ENCODE measurements around the gene CRACR2B. TPM values are rescaled to one million over a fixed set of nuclear protein-coding genes. Genes with fewer than 3 reads are reported as not detected.

CRACR2B gene
- total RNA-seq, 2 experiments from 2014 or later, result 7.7 to 8.1 TPM

- no peak overlapping the region for H3K4me3 Mint-ChIP-seq
- no peaks in the 10 kb centered on the region for H3K36me3 Mint-ChIP-seq (ENCODE audit: low read depth)
- ChIA-PET CTCF (interaction anchor here (0.9 kb wide), 1 partner anchor 30 kb away, joined by 3 read pairs; no protein-coding TSS in a partner anchor), POLR2A (no interaction called here)
- H3K27ac Mint-ChIP-seq, result no peak overlapping the region
- H3K4me1 Mint-ChIP-seq, result no peaks in the 10 kb centered on the region
- H3K27me3 Mint-ChIP-seq, result no peaks in the 10 kb centered on the region
- no peak for DNase-seq
- no peaks in the 10 kb centered on the region for H3K9me3 Mint-ChIP-seq
These were observed 45.1 kb downstream of the CRACR2B start for GRCh38 chr11:872799-873198.

DNA sequence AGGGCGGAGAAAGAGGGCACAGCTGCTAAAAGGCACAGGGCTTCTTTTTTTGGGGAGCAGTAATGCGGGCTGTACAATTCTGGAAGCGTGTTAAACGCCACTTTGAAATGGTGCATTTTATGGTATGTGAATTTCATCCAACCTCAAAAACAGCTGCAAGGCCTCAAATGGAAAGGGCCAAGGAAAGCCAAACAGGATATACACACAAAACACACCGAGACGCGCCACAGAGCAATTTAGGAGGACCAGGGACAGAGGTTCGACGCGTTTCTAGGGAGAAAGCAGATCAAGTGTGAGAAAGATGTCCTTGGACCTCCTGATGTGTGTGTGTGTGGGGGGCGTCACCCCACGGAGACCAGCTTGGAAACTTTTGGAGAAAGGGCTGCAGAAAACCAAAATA, 46.0 kb downstream of the CRACR2B start:
- Mint-ChIP-seq H3K27ac (no peak overlapping the region), H3K4me1 (no peaks in the 10 kb centered on the region), H3K4me3 (no peak overlapping the region), H3K36me3 (ENCODE audit: low read depth) (no peaks in the 10 kb centered on the region), H3K9me3 (no peaks in the 10 kb centered on the region), H3K27me3 (no peaks in the 10 kb centered on the region)
- ChIA-PET POLR2A (no interaction called here), CTCF (no interaction called here)
- no peak for DNase-seq

GRCh38 chr11:875203-875602, 47.5 kb downstream of the CRACR2B start:
- no peaks in the 10 kb centered on the region for H3K4me1 Mint-ChIP-seq
- no peak for DNase-seq
- H3K27me3 Mint-ChIP-seq, result no peaks in the 10 kb centered on the region
- H3K36me3 Mint-ChIP-seq (ENCODE audit: low read depth), result peaks cover 2% of the 10 kb centered on the region
- no peak overlapping the region for H3K4me3 Mint-ChIP-seq
- ChIA-PET CTCF (no interaction called here), POLR2A (no interaction called here)
- no peak overlapping the region for H3K27ac Mint-ChIP-seq
- no peaks in the 10 kb centered on the region for H3K9me3 Mint-ChIP-seq

- Mint-ChIP-seq H3K36me3 (ENCODE audit: low read depth) (peaks cover 2% of the 10 kb centered on the region), H3K9me3 (no peaks in the 10 kb centered on the region), H3K4me1 (no peaks in the 10 kb centered on the region), H3K27me3 (no peaks in the 10 kb centered on the region), H3K4me3 (no peak overlapping the region), H3K27ac (no peak overlapping the region)
- ChIA-PET POLR2A (no interaction called here), CTCF (no interaction called here)
- no peak for DNase-seq
These were observed 48.1 kb downstream of the CRACR2B start for GRCh38 chr11:875769-876301.

DNA sequence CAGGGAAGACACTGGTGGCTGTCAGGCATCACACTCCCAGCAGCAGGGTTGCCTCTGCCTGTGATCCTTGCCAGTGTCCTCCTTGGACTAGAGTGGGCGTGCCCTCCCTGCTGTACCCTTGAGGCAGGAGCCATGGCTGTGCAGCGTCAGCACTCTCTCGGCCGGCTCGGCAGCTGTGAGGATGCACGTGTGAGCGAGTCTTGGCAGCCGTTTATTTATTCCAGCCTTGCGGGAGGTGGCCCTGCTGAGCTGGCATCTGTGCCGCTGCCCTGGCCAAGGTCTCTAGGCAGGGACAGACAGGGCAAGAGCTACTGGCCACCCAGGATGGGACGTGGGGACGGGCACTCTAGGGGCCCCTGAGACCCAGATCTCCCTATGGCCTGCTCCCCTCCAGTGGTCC, 48.8 kb downstream of the CRACR2B start:
- Mint-ChIP-seq H3K9me3 (no peaks in the 10 kb centered on the region), H3K27me3 (no peaks in the 10 kb centered on the region), H3K27ac (no peak overlapping the region), H3K4me1 (no peaks in the 10 kb centered on the region), H3K36me3 (ENCODE audit: low read depth) (peaks cover 2% of the 10 kb centered on the region), H3K4me3 (no peak overlapping the region)
- CTCF ChIA-PET, result no interaction called here
- DNase-seq, result no peak
- POLR2A ChIA-PET, result no interaction called here

DNA sequence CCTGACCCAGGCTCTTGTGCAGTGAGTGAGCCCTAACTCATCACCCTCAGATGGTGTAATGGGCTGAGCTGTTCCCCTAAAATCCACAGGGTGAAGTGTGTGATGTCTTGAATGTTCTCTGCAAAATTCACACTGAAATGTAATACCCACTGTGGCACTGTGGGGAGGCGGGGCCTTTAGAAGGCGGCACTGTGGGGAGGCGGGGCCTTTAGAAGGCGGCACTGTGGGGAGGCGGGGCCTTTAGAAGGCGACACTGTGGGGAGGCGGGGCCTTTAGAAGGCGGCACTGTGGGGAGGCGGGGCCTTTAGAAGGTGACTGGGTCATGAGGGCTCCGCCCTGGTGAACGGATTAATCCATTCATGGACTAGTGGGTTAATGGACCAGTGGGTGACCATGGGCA, 49.8 kb downstream of the CRACR2B start:
- H3K4me3 Mint-ChIP-seq, result no peak overlapping the region
- ChIA-PET CTCF (no interaction called here), POLR2A (no interaction called here)
- peaks cover 5% of the 10 kb centered on the region for H3K4me1 Mint-ChIP-seq
- H3K36me3 Mint-ChIP-seq (ENCODE audit: low read depth), result peaks cover 2% of the 10 kb centered on the region
- no peak overlapping the region for H3K27ac Mint-ChIP-seq
- peak; percentile 24 for DNase-seq
- no peaks in the 10 kb centered on the region for H3K9me3 Mint-ChIP-seq
- no peaks in the 10 kb centered on the region for H3K27me3 Mint-ChIP-seq

DNA sequence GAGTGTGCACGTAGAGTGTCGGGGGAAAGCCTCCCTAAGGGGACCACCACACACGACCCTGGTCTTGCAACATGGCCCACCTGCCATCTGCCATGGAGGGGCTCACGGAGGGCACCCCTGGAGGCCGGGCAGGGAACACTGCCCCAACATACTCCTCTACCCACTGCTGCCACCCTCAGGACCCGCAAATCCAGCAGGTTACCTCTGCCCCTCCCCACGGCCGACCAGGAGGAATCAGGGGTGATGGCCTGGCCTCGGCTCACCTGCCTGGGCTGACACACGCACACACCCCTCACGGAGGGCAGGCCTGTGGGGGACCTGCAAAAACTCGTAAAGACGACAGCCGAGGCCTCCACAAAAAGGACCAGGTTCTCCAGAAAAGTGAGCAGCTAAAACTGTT, 52.7 kb downstream of the CRACR2B start:
- H3K27ac Mint-ChIP-seq, result no peak overlapping the region
- no peak for DNase-seq
- POLR2A ChIA-PET, result no interaction called here
- peaks cover 2% of the 10 kb centered on the region for H3K36me3 Mint-ChIP-seq (ENCODE audit: low read depth)
- CTCF ChIA-PET, result no interaction called here
- H3K9me3 Mint-ChIP-seq, result no peaks in the 10 kb centered on the region
- H3K4me3 Mint-ChIP-seq, result no peak overlapping the region
- H3K4me1 Mint-ChIP-seq, result peaks cover 5% of the 10 kb centered on the region
- no peaks in the 10 kb centered on the region for H3K27me3 Mint-ChIP-seq

Other genes starting within 250 kb of the CRACR2B start
- gene IRF7, start 212.0 kb upstream of the CRACR2B start, total RNA-seq, result 100 to 1,000 TPM; 152 to 154 TPM
- not detected for gene CDHR5, start 203.0 kb upstream of the CRACR2B start, total RNA-seq
- not detected for gene SCT, start 200.7 kb upstream of the CRACR2B start, total RNA-seq
- under 1 TPM; 0.21 to 0.30 TPM for gene DRD4, start 190.7 kb upstream of the CRACR2B start, total RNA-seq
- 10 to 100 TPM; 44.0 to 48.8 TPM for gene DEAF1, start 132.7 kb upstream of the CRACR2B start, total RNA-seq
- 10 to 100 TPM; 39.1 to 44.7 TPM for gene TMEM80, start 132.1 kb upstream of the CRACR2B start, total RNA-seq
- 10 to 100 TPM in 1 of 2 experiments, 1 to 10 TPM in 1; 7.8 to 11.9 TPM for gene EPS8L2, start 121.7 kb upstream of the CRACR2B start, total RNA-seq
- gene TALDO1, start 80.5 kb upstream of the CRACR2B start, total RNA-seq, result 100 to 1,000 TPM; 219 to 268 TPM
- gene GATD1, start 50.4 kb upstream of the CRACR2B start, total RNA-seq, result 10 to 100 TPM; 58.2 to 62.1 TPM
- under 1 TPM; 0.20 to 0.60 TPM for gene CEND1, start 37.8 kb upstream of the CRACR2B start, total RNA-seq
- gene SLC25A22, start 29.6 kb upstream of the CRACR2B start, total RNA-seq, result 10 to 100 TPM; 45.9 to 49.1 TPM
- gene PIDD1, start 22.7 kb upstream of the CRACR2B start, total RNA-seq, result 10 to 100 TPM; 47.9 to 60.4 TPM
- 1,000 to 10,000 TPM; 1,927 to 2,229 TPM for gene RPLP2, start 18.0 kb upstream of the CRACR2B start, total RNA-seq
- gene PNPLA2, start 9.0 kb upstream of the CRACR2B start, total RNA-seq, result 10 to 100 TPM; 68.9 to 71.9 TPM
- gene CD151, start 5.0 kb downstream of the CRACR2B start, total RNA-seq, result 10 to 100 TPM; 35.4 to 37.6 TPM
- 10 to 100 TPM; 90.3 to 96.0 TPM for gene POLR2L, start 14.6 kb downstream of the CRACR2B start, total RNA-seq
- gene TSPAN4, start 14.9 kb downstream of the CRACR2B start, total RNA-seq, result 1 to 10 TPM; 7.7 to 7.9 TPM
- gene CHID1, start 82.9 kb downstream of the CRACR2B start, total RNA-seq, result 10 to 100 TPM; 42.6 to 45.5 TPM
- gene AP2A2, start 98.0 kb downstream of the CRACR2B start, total RNA-seq, result 10 to 100 TPM; 60.1 to 66.7 TPM
- not detected for gene MUC6, start 208.8 kb downstream of the CRACR2B start, total RNA-seq
- gene MUC2, start 247.0 kb downstream of the CRACR2B start, total RNA-seq, result not detected